ENCODE measurements around the gene RHD.
"Not testable (repeated sequence)": the region's sequence is repeated elsewhere in the genome, so short reads cannot be mapped to it uniquely, and the experiment has no call there.

DNA sequence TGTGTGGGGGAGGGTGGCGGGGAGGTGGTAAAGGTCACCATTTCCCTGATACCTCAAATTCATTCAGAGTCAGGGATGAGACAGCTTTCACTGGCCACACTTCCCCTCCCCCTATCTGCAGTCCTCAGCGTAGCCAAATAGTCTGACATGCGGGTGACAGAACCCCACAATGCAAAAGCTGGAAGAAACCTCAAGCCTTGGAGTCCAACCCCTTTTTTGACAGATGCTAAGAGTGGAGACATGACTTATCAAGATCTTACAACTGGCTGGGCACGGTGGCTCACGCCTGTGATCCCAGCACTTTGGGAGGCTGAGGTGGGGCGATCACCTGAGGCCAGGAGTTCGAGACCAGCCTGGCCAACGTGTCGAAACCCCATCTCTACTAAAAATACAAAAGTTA lies 49.8 kb downstream of the RHD start:
- TF ChIP-seq, protein P1, sequence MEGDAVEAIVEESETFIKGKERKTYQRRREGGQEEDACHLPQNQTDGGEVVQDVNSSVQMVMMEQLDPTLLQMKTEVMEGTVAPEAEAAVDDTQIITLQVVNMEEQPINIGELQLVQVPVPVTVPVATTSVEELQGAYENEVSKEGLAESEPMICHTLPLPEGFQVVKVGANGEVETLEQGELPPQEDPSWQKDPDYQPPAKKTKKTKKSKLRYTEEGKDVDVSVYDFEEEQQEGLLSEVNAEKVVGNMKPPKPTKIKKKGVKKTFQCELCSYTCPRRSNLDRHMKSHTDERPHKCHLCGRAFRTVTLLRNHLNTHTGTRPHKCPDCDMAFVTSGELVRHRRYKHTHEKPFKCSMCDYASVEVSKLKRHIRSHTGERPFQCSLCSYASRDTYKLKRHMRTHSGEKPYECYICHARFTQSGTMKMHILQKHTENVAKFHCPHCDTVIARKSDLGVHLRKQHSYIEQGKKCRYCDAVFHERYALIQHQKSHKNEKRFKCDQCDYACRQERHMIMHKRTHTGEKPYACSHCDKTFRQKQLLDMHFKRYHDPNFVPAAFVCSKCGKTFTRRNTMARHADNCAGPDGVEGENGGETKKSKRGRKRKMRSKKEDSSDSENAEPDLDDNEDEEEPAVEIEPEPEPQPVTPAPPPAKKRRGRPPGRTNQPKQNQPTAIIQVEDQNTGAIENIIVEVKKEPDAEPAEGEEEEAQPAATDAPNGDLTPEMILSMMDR (conservative IDR thresholded peaks at IDR 0.05; ENCODE audit: low read length), result not testable (repeated sequence)
- TF ChIP-seq EZH2phosphoT487 (IDR thresholded peaks at IDR 0.05; ENCODE audit: borderline replicate concordance, low read depth, low read length), result not testable (repeated sequence)
